Heart right ventricle (tissue), 16 donors: ENCODE data around the gene CDK2AP2. TPM values are rescaled to one million over a fixed set of nuclear protein-coding genes. Genes with fewer than 3 reads are reported as not detected.
A peak's percentile ranks its signal among the peaks of the same experiment; 100 is the strongest.

ENCODE experiments used
- ATAC-seq, 8 donors: fragments of 200-7000 bp; cut with Tn5 transposase; one replicate each; pipeline ENCODE4 v1.9.1; 2020; ENCODE audit warnings: mild to moderate bottlenecking in 8 of 8, moderate library complexity in 8 of 8, moderate number of reproducible peaks in 1 of 8
- DNase-seq, 2 donors: peaks; one replicate each; pipeline ENCODE4 v3.0.0-alpha.2; 2020
- H3K27ac ChIP-seq, 10 donors: fragments of 200-600 bp; sonication (generic) in 2 of 10; one replicate each; pipeline versions ENCODE4 v1.5.0 to v1.8.0; 2020 to 2022; ENCODE audit warnings: mild to moderate bottlenecking in 3 of 10
- H3K27me3 ChIP-seq, 7 donors: fragments of 200-600 bp; one replicate each; pipeline ENCODE4 v1.8.0; 2021 to 2022; ENCODE audit warnings: mild to moderate bottlenecking in 2 of 7
- H3K36me3 ChIP-seq, 9 donors: fragments of 200-600 bp; sonication (generic) in 1 of 9; one replicate each; pipeline versions ENCODE4 v1.5.0 to v1.8.0; 2020 to 2022; ENCODE audit warnings: mild to moderate bottlenecking in 2 of 9
- H3K4me1 ChIP-seq, 9 donors: fragments of 200-600 bp; sonication (generic) in 1 of 9; one replicate each; pipeline versions ENCODE4 v1.5.0 to v1.8.0; 2020 to 2022; ENCODE audit warnings: mild to moderate bottlenecking in 4 of 9
- H3K4me3 ChIP-seq, 10 donors: fragments of 200-600 bp; sonication (generic) in 2 of 10; one replicate each; pipeline versions ENCODE4 v1.5.0 to v1.8.0; 2020 to 2022; ENCODE audit warnings: mild to moderate bottlenecking in 7 of 10, moderate library complexity in 2 of 10
- H3K9me3 ChIP-seq, 11 donors: fragments of 200-600 bp in 10 of 11; sonication (generic) in 2 of 11; one replicate each; pipeline versions ENCODE4 v1.5.0 to v1.8.0; 2013 to 2022; ENCODE audit warnings: mild to moderate bottlenecking in 2 of 11, control low read depth in 1 of 11, moderate library complexity in 1 of 11
- CTCF ChIP-seq, 9 donors: fragments of 200-600 bp; sonication (generic) in 2 of 9; IDR thresholded peaks; one replicate each; pipeline versions ENCODE4 v1.5.0 to v1.8.0; 2021 to 2022; ENCODE audit warnings: antibody characterized with exemption in 9 of 9, mild to moderate bottlenecking in 5 of 9, moderate library complexity in 1 of 9
- WGBS, 2 donors: extraction: QIAGEN DNeasy Blood & Tissue Kit; methylation state at CpG; one replicate each; pipeline ENCODE4 v1.1.7; 2013; ENCODE audit warnings: inconsistent platforms in 1 of 2; 5-methylcytosine and 5-hydroxymethylcytosine counted together
- intact Hi-C, 10 donors: fragments of 100-400 bp; cut with DNase I; formaldehyde crosslinking; loops; one replicate each; pipeline versions ENCODE4 v1.11.1 to v1.14.2; 2022
- polyA plus RNA-seq, 2 donors: library from polyadenylated mRNA; stranded (reverse); fragments of 200-250 nt; gene quantifications; one replicate each; pipeline ENCODE4 v1.2.3, GENCODE V29; 2013
- total RNA-seq, 10 donors: library from RNA; stranded (reverse); fragmentation: NEBNext Ultra II Directional in 3 of 10; extraction: Animal tissue kit (Norgen Biotek cat#: 25700) in 3 of 10; gene quantifications; one replicate each; pipeline versions ENCODE4 v1.2.1 to v1.2.4, GENCODE V29; 2021 to 2023
- donor health status: Arrhythmogenic right ventricular cardiomyopathy.
- donor health status: ischemic (EF 13 %, LVEDD 7.1; RV severe dilation, severe dysfunction).
- donor health status: healthy with polysubstance abuse.
- donor health status: DM: no; HTN: yes; CAD: no.
- donor health status: DM: no; HTN: no; CAD: no.
- donor health status: ischemic (EF 25% LVEDD 6.9; RV normal size, moderate dysfunction).
- donor health status: ischemic (EF 25% LVEDD 5.7; RV mildly dilated, moderate dysfunction).
- donor health status: healthy.
- donor health status: DM: yes; HTN: yes; CAD: no.
- donor health status: Ischemic cardiomyopathy.
- donor health status: ischemic (EF 35%, LVEDD 5.7; RV mildly dilated, moderate dysfunction).
- donor health status: nonischemic (EF 11% LVEDD 7.7; RV severe dilation, severe dysfunction).
- donor health status: DM: yes; HTN: yes; CAD: no.
- donor health status: PGD.
- donor health status: ischemic (EF 29% LVEDD 5.4; RV normal size, mild dysfunction).
- donor health status: nonischemic (EF 23%, LVEDD 6.1; RV moderate dilation, normal function).

The CDK2AP2 gene
- total and polyA plus RNA-seq, 12 donors: 29.3 to 602 (median 57.2) TPM

DNA sequence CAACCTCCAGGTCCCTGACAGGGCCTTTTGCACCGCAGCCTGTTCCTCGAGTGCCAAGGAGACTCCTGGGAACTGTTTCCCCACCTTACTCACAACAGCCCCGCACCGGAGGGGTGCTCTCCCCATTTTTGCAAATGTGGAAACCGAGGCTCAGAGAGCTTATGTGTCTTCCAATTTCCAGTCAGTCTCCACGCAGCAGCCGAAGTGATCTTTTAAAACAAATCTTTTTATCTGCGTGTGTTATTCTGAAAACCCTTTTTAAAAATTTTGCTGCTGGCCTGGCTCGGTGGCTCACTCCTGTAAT, 38.5 kb downstream of the CDK2AP2 start:
- Histone ChIP-seq H3K27me3 (no peaks in the 10 kb centered on the region), H3K27ac (peak overlapping the region; percentile 37 to 94 (median 89)), H3K4me1 (peaks cover 3 to 43% (median 20%) of the 10 kb centered on the region in 9 donors), H3K4me3 (peak overlapping the region in 9 of 10 donors; percentile 67 to 99 (median 84)), H3K36me3 (peaks cover 0 to 6% (median 0%) of the 10 kb centered on the region in 9 donors), H3K9me3 (no peaks in the 10 kb centered on the region)
- DNase-seq (no peak), ATAC-seq (no peak)
- peak in 1 of 9 donors; percentile 3 for TF ChIP-seq CTCF (IDR thresholded peaks at IDR 0.05)
- WGBS, 2 donors: 13 to 20% methylated on average over 9 of the region's 9 CpGs
- intact Hi-C loops: loop anchor here in 8 of 10 donors (1.0 to 5.0 kb wide), 8 partner anchors 35 to 77 kb away; partner anchors contain the start of genes PPP1CA (in 6 of the 8), TBC1D10C (in 6 of the 8), PITPNM1 (in 3 of the 8) and CDK2AP2 (in 2 of the 8)

- intact Hi-C loops: loop anchor here in 8 of 10 donors (1.0 to 5.0 kb wide), 8 partner anchors 36 to 77 kb away; partner anchors contain the start of genes PPP1CA (in 6 of the 8), TBC1D10C (in 6 of the 8), PITPNM1 (in 3 of the 8) and CDK2AP2 (in 2 of the 8)
- H3K9me3 ChIP-seq: no peaks in the 10 kb centered on the region
- H3K4me3 ChIP-seq: peak within 1 kb of the TSS; percentile 67 to 99 (median 84)
- H3K27ac ChIP-seq: peak within 1 kb of the TSS; percentile 44 to 94 (median 89)
- peak; percentile 92 to 96 (median 94) for ATAC-seq
- H3K36me3 ChIP-seq: peaks cover 0 to 6% (median 0%) of the 10 kb centered on the region in 9 donors
- TF ChIP-seq CTCF (IDR thresholded peaks at IDR 0.05): peak in 8 of 9 donors; percentile 44 to 73 (median 56)
- DNase-seq: peak; percentile 92 to 94
- WGBS, 2 donors: 1% methylated on average over 53 to 76 of the region's 76 CpGs
- H3K4me1 ChIP-seq: peaks cover 6 to 49% (median 24%) of the 10 kb centered on the region in 9 donors
- no peaks in the 10 kb centered on the region for H3K27me3 ChIP-seq
These were observed 39.0 kb downstream of the CDK2AP2 start, which contains the start of gene TMEM134 for GRCh38 chr11:67468759-67469507. TSS of gene TMEM134 (minus strand) at chr11:67469251. CDS start at chr11:67469192, 59 bp downstream.

- H3K4me1 ChIP-seq: peaks cover 8 to 54% (median 28%) of the 10 kb centered on the region in 9 donors
- ATAC-seq (peak in 1 of 8 donors; percentile 3), DNase-seq (no peak)
- no peaks in the 10 kb centered on the region for H3K27me3 ChIP-seq
- TF ChIP-seq CTCF (IDR thresholded peaks at IDR 0.05): no peak
- peak overlapping the region; percentile 44 to 94 (median 89) for H3K27ac ChIP-seq
- 5 to 8% methylated on average over 6 of the region's 6 CpGs for WGBS, 2 donors
- H3K36me3 ChIP-seq: peaks cover 0 to 6% (median 0%) of the 10 kb centered on the region in 9 donors
- peak overlapping the region; percentile 67 to 99 (median 84) for H3K4me3 ChIP-seq
- intact Hi-C loops: loop anchor here in 8 of 10 donors (2.0 to 5.0 kb wide), 6 partner anchors 36 to 76 kb away; partner anchors contain the start of genes PPP1CA (in 6 of the 8), TBC1D10C (in 6 of the 8), PITPNM1 (in 2 of the 8) and RPS6KB2 (in 2 of the 8)
- no peaks in the 10 kb centered on the region for H3K9me3 ChIP-seq
These were observed 39.6 kb downstream of the CDK2AP2 start for GRCh38 chr11:67468456-67468758.

DNA sequence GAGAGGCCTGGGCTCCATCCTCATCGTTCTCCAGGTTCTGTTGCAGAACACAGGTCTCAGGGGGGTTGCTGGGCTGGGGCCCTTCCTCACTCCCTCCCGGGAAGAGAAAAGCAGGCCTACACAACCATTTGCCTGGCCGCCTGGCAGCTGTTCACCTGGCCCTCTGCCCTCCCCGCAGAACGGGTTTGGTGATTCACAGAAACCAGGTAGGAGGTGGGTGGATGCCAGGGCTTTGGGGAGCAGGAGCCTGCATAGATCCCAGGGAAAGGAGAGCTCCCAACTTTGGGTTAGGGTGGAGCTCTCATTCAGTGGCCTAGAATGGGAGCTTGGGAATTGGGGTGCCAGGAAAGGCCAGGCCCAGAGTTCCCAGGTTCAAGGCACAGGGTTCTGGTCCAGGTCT, 39.9 kb downstream of the CDK2AP2 start:
- Histone ChIP-seq H3K36me3 (peaks cover 0 to 6% (median 0%) of the 10 kb centered on the region in 9 donors), H3K4me1 (peaks cover 8 to 55% (median 30%) of the 10 kb centered on the region in 9 donors), H3K4me3 (peak overlapping the region in 9 of 10 donors; percentile 67 to 99 (median 84)), H3K27ac (peak overlapping the region in 8 of 10 donors; percentile 85 to 94 (median 90)), H3K27me3 (no peaks in the 10 kb centered on the region), H3K9me3 (no peaks in the 10 kb centered on the region)
- no peak for DNase-seq
- intact Hi-C loops: loop anchor here in 8 of 10 donors (2.0 to 5.0 kb wide), 6 partner anchors 37 to 76 kb away; partner anchors contain the start of genes PPP1CA (in 6 of the 8), TBC1D10C (in 6 of the 8), PITPNM1 (in 2 of the 8) and RPS6KB2 (in 2 of the 8)
- no peak for ATAC-seq
- no peak for TF ChIP-seq CTCF (IDR thresholded peaks at IDR 0.05)
- WGBS, 2 donors: 20 to 33% methylated on average over 5 of the region's 5 CpGs
